GM18951 (cell line): ENCODE measurements around the gene SSU72.
"Not testable (repeated sequence)": the region's sequence is repeated elsewhere in the genome, so short reads cannot be mapped to it uniquely, and the experiment has no call there.

ENCODE experiments used
- POLR2A ChIP-seq: IDR thresholded peaks from 4 replicates; pipeline ENCODE4 v1.6.1; 2011; ENCODE audit warnings: mild to moderate bottlenecking; ENCODE audit not compliant: insufficient read length, insufficient read depth; ENCODE audit errors: extremely low read depth
- in situ Hi-C: fragments of 300-500 bp; cut with MboI; formaldehyde crosslinking; loops from one replicate; pipeline ENCODE4 v1.12.0; 2022; ENCODE audit warnings: low sequenced_read_pairs, mixed read lengths, inconsistent platforms; ENCODE audit not compliant: unreplicated experiment

The SSU72 gene

GRCh38 chr1:1573843-1574720 is 581 bp downstream of the SSU72 start:
- TF ChIP-seq POLR2A, result no peak
- in situ Hi-C loops, result no loop called here

DNA sequence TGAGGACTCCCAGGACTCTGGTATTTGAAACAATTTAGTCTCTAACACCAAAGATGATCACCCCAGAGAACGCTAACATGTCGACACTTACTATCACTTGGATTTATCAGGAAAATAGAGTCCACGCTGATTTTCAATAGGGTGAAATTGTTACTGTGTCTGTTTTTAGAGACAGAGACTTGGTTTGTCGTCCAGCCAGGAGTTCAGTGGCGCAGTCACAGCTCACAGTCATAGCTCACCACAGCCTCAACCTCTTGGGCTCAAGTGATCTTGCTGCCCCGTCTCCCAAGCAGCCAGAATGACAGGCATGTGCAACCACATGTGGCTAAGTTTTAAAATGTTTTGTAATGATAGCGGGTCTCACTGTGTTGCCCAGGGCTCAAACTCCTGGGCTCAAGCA is 5.3 kb downstream of the SSU72 start:
- in situ Hi-C loops, result no loop called here
- TF ChIP-seq POLR2A, result no peak

DNA sequence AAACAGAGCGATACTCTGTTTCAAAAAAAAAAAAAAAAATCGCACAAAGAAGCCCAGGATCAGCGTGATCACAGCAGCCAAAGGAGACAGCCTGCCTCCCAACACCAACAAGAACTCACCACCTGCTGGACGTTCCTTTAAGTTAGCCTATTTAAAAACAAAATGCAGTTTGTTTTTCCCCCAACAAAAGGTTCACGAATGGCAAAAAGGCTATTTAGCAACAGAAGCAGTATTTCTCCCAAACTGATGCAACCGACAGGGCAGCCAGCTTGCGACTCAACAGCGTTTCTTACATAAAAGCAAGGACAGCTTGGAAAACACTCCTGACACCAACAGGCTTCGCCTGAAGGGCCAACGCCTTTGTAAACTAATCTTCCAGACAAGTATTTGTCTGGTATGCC is 6.8 kb downstream of the SSU72 start:
- in situ Hi-C loops, result no loop called here
- no peak for TF ChIP-seq POLR2A

DNA sequence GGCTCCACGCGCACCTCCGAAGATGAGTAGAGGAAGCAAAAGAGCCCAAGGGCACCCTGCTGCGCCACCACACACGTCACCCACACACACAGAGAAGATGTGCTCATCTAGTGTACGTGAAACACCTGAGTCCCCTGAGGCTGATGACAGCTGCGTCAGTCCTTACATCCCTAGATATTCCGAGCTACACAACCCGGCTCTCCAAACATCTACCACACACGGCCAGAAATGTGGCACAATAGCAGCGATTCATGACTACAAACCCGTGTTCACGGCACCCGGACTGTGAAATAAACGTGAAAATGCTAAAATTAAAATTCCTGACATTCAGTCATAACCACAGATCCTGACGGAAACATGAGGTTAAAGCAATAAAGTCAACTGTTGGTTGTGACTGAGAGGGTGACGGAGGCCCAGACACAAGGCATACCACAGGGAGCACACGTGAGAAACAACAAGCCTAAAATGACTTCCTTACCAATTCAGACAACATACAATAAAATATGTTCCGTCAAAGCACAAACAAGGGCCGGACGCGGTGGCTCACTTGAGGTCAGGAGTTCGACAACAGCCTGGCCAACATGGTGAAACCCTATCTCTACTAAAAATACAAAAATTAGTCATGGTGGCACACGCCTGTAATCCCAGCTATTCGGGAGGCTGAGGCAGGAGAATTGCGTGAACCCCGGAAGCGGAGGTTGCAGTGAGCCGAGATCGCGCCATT is 7.3 kb downstream of the SSU72 start:
- in situ Hi-C loops, result no loop called here
- TF ChIP-seq POLR2A, result no peak

DNA sequence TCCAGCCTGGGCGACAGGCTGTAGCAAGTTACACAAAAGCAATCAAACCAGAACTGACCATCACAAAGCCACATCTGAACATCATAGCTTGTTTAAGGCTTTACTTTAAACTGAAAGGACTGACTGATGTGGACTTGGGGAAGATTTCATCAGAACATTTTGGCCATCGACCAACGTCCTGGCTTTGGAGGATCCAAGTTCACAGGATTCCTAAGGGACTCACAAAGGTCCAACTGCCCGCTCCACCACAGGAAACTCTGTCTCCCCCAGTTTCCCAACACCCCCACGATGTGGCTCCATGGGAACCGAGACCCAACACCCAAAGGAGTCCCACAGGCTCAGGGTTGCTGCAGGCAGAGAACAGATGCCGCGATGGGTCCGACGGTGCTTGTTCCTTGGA is 9.3 kb downstream of the SSU72 start:
- in situ Hi-C loops, result no loop called here
- no peak for TF ChIP-seq POLR2A

DNA sequence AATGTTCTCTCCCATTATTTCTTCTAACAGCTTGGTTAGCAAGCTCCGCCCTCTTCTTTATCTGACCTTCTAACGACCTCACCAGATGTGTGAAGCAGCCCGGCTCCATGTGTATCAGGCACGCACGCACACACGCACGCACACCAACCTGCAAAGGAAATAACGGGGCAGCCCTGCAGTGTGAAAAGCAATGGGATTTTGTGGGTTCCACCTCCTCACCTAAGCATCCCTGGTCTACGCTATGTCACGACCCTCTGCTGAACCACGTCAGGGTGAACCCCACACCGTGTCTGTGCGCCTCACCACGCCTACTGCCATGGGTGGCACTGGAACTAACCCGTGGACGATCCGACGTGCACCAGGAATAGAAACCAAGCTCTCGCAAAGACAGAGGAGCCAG is 10.4 kb downstream of the SSU72 start:
- in situ Hi-C loops, result no loop called here
- TF ChIP-seq POLR2A, result no peak

GRCh38 chr1:1563688-1564087 is 11.0 kb downstream of the SSU72 start:
- TF ChIP-seq POLR2A, result no peak
- in situ Hi-C loops, result no loop called here

DNA sequence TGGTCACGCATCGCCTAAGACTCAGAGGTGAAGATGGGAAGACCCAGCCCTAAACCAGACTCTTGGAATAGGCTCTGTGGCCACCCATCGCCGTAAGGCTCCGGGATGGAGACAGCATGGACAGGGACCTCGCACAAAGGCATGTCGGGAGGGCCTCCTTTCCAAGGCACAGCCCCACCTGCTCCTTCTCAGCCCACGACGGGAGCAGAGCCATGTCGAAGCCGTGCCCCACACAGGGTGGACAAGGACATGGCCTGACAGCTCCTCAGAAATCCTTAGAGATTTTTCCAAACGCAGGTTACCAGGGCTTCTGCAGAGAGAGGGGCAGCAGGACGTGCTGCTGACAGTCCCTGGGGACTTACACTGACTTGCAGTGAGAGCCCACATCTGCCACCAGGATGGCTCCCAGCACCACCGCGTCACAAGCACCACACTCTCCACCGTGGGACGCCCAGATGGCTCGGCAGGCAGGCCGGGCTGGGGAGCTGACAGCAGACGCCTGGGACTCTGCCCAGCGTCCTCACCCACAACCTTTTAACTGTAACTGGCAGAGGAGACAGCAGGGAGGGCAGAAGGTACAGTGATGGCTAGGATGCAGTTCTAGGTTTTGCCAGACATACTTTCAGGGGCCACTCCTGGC is 12.0 kb downstream of the SSU72 start:
- TF ChIP-seq POLR2A, result no peak
- in situ Hi-C loops, result no loop called here

- in situ Hi-C loops, result no loop called here
- peak; percentile 13 for TF ChIP-seq POLR2A
Observed at GRCh38 chr1:1561801-1562470, 12.7 kb downstream of the SSU72 start.

DNA sequence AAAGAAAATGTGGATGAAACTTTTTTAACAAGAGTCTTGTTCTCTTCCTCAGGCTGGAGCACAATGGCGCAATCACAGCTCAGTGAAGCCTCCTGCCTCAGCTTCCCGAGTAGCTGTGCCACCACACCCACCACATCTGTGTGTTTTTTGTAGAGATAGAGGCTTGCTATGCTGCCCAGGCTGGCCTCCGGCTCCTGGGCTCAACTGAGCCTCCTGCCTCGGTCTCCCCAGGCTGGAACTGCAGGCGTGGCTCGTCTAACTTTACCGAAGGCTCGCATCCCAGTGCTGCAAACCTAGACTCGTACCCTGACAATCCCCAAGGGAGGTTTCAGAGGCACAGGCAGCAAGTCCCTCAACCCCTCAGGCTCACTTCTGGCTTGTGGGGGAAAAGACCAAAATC is 14.5 kb downstream of the SSU72 start:
- in situ Hi-C loops, result no loop called here
- peak; percentile 13 for TF ChIP-seq POLR2A

- in situ Hi-C loops, result no loop called here
- no peak for TF ChIP-seq POLR2A
Observed at GRCh38 chr1:1559066-1559465, 15.6 kb downstream of the SSU72 start.

- no peak for TF ChIP-seq POLR2A
- in situ Hi-C loops, result no loop called here
Observed at GRCh38 chr1:1558591-1558990, 16.1 kb downstream of the SSU72 start.

DNA sequence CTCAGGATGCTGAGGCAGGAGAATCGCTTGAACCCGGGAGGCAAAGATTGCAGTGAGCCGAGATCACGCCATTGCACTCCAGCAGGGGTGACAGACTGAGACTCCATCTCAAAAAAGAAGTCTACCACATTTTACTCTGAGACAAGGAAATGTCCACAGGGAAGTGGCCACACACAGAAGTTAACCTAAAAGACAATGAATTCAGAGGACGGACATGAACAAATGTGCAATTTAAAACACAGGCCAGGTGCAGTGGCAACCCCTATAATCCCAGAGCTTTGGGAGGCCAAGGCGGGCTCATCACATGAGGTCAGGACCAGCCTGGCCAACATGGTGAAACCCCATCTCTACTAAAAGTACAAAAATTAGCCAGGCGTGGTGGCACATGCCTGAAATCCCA is 17.0 kb downstream of the SSU72 start:
- in situ Hi-C loops, result not testable (repeated sequence)

- in situ Hi-C loops, result not testable (repeated sequence)
Observed at GRCh38 chr1:1556961-1557360, 17.7 kb downstream of the SSU72 start.
